HepG2 (cell line): Measurements from ENCODE around the gene EYA2. TPM values are rescaled to one million over a fixed set of nuclear protein-coding genes. Genes with fewer than 3 reads are reported as not detected.

Experiments used
- CREM ChIP-seq, 2 experiments: sonication (generic) in 1 of 2; formaldehyde crosslinking in 1 of 2; IDR thresholded peaks; 2 replicates each; pipeline versions ENCODE4 v1.4.0 to v1.6.1; 2016 to 2020; ENCODE audit warnings: antibody characterized with exemption in 1 of 2, mild to moderate bottlenecking in 1 of 2, missing genetic modification reagents in 1 of 2
- EP300 ChIP-seq, 3 experiments: sonication (generic) in 1 of 3; formaldehyde crosslinking in 1 of 3; IDR thresholded peaks; 2 replicates each; pipeline versions ENCODE4 v1.5.1 to v1.6.1; 2011 to 2020; ENCODE audit warnings: low read depth in 2 of 3, low read length in 2 of 3, borderline replicate concordance in 1 of 3, improper control_type of control experiment in 1 of 3, mild to moderate bottlenecking in 1 of 3, missing genetic modification reagents in 1 of 3, moderate library complexity in 1 of 3
- GABPB1 ChIP-seq: IDR thresholded peaks from 2 replicates; pipeline ENCODE4 v1.6.1; 2016; ENCODE audit warnings: mild to moderate bottlenecking, missing genetic modification reagents, moderate library complexity, missing compliant biosample characterization
- IRF1 ChIP-seq: sonication (generic); formaldehyde crosslinking; IDR thresholded peaks from 2 replicates; pipeline ENCODE4 v1.4.0; 2020; ENCODE audit warnings: low read depth, mild to moderate bottlenecking, missing genetic modification reagents
- MAZ ChIP-seq, 2 experiments: sonication (generic) in 1 of 2; formaldehyde crosslinking in 1 of 2; IDR thresholded peaks; 2 replicates each; pipeline versions ENCODE4 v1.5.0 to v1.6.1; 2012 to 2020; ENCODE audit warnings: low read depth in 2 of 2, mild to moderate bottlenecking in 2 of 2, borderline replicate concordance in 1 of 2, improper control_type of control experiment in 1 of 2, low read length in 1 of 2, missing genetic modification reagents in 1 of 2, moderate library complexity in 1 of 2
- MYC ChIP-seq: sonication (generic); formaldehyde crosslinking; IDR thresholded peaks from 2 replicates; pipeline ENCODE4 v1.9.0; 2021; ENCODE audit warnings: missing genetic modification reagents, borderline replicate concordance
- SMARCE1 ChIP-seq: fragments of 450-650 bp; IDR thresholded peaks from 2 replicates; pipeline ENCODE4 v1.6.1; 2017; ENCODE audit warnings: borderline replicate concordance
- TFE3 ChIP-seq: IDR thresholded peaks from 2 replicates; pipeline ENCODE4 v1.6.1; 2016
- TRIM24 ChIP-seq: sonication (generic); formaldehyde crosslinking; IDR thresholded peaks from 2 replicates; pipeline ENCODE4 v1.8.0; 2022; ENCODE audit warnings: mild to moderate bottlenecking, missing genetic modification reagents
- ZNF17 ChIP-seq: sonication (generic); formaldehyde crosslinking; IDR thresholded peaks from 2 replicates; pipeline ENCODE4 v1.5.0; 2020; ENCODE audit warnings: mild to moderate bottlenecking, missing genetic modification reagents
- ZNF431 ChIP-seq: sonication (generic); formaldehyde crosslinking; IDR thresholded peaks from 2 replicates; pipeline ENCODE4 v1.9.0; 2022; ENCODE audit warnings: missing genetic modification reagents, low read depth, mild to moderate bottlenecking, borderline replicate concordance
- ZNF484 ChIP-seq: sonication (generic); formaldehyde crosslinking; IDR thresholded peaks from 2 replicates; pipeline ENCODE4 v1.5.1; 2020; ENCODE audit warnings: mild to moderate bottlenecking, low read depth, missing genetic modification reagents, borderline replicate concordance
- ZNF737 ChIP-seq: sonication (generic); formaldehyde crosslinking; IDR thresholded peaks from 2 replicates; pipeline ENCODE4 v1.5.0; 2020; ENCODE audit warnings: missing genetic modification reagents, mild to moderate bottlenecking, borderline replicate concordance
- polyA plus RNA-seq, 8 experiments: library from polyadenylated mRNA; depleted of rRNA in 3 of 8; stranded (reverse) in 7 of 8; unstranded in 1 of 8; fragments of >200 nt; fragmentation: Illumina TruSeq in 4 of 8; extraction: Trizol in 4 of 8; gene quantifications; 2 replicates each; pipeline versions ENCODE4 v1.2.1 to v1.2.3, GENCODE V29; 2011 to 2016; ENCODE audit warnings: low read depth in 4 of 8, missing spikeins in 1 of 8, mixed read lengths in 1 of 8; ENCODE audit not compliant: insufficient read depth in 1 of 8
- total RNA-seq, 5 experiments: library from RNA; depleted of rRNA; stranded (reverse); fragments of >200 nt; fragmentation: Illumina TruSeq; extraction: Trizol; gene quantifications; 2 replicates each; pipeline ENCODE4 v1.2.3, GENCODE V29; 2016; ENCODE audit warnings: low read depth in 1 of 5
- TF ChIP-seq, protein P1 (sequence below), 2 experiments: IDR thresholded peaks; 2 replicates each; pipeline ENCODE4 v1.6.1; 2011 to 2012; ENCODE audit warnings: low read length in 2 of 2, borderline replicate concordance in 1 of 2, low read depth in 1 of 2, mild to moderate bottlenecking in 1 of 2, moderate library complexity in 1 of 2
- TF ChIP-seq, protein P2 (sequence below): sonication (generic); formaldehyde crosslinking; IDR thresholded peaks from 2 replicates; pipeline ENCODE4 v1.4.0; 2020; ENCODE audit warnings: missing genetic modification reagents
- TF ChIP-seq, protein P3 (sequence below): sonication (generic); formaldehyde crosslinking; IDR thresholded peaks from 2 replicates; pipeline ENCODE4 v1.4.0; 2020; ENCODE audit warnings: mild to moderate bottlenecking, missing genetic modification reagents
- TF ChIP-seq, protein P4 (sequence below): IDR thresholded peaks from 2 replicates; pipeline ENCODE4 v1.6.1; 2016; ENCODE audit warnings: missing biosample characterization, missing genetic modification reagents, low read depth

Gene EYA2
- total and polyA plus RNA-seq, 2 of the 13 experiments (the other 11 are each of a cell fraction or from before 2014, with no cell fraction given) = not detected

GRCh38 chr20:47032933-47033578, 138.4 kb downstream of the EYA2 start (continued):
- no peak for TF ChIP-seq ZNF737 (CRISPR knock-in tag)
- TF ChIP-seq, protein P1, sequence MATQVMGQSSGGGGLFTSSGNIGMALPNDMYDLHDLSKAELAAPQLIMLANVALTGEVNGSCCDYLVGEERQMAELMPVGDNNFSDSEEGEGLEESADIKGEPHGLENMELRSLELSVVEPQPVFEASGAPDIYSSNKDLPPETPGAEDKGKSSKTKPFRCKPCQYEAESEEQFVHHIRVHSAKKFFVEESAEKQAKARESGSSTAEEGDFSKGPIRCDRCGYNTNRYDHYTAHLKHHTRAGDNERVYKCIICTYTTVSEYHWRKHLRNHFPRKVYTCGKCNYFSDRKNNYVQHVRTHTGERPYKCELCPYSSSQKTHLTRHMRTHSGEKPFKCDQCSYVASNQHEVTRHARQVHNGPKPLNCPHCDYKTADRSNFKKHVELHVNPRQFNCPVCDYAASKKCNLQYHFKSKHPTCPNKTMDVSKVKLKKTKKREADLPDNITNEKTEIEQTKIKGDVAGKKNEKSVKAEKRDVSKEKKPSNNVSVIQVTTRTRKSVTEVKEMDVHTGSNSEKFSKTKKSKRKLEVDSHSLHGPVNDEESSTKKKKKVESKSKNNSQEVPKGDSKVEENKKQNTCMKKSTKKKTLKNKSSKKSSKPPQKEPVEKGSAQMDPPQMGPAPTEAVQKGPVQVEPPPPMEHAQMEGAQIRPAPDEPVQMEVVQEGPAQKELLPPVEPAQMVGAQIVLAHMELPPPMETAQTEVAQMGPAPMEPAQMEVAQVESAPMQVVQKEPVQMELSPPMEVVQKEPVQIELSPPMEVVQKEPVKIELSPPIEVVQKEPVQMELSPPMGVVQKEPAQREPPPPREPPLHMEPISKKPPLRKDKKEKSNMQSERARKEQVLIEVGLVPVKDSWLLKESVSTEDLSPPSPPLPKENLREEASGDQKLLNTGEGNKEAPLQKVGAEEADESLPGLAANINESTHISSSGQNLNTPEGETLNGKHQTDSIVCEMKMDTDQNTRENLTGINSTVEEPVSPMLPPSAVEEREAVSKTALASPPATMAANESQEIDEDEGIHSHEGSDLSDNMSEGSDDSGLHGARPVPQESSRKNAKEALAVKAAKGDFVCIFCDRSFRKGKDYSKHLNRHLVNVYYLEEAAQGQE (IDR thresholded peaks at IDR 0.05; ENCODE audit: borderline replicate concordance in 1 of 2, low read depth in 1 of 2, low read length in 2 of 2) = no peak
- no peak for TF ChIP-seq TFE3 (CRISPR knock-in tag)
- no peak for TF ChIP-seq MAZ (IDR thresholded peaks at IDR 0.05; ENCODE audit: borderline replicate concordance, low read depth, low read length)
- TF ChIP-seq MAZ (CRISPR knock-in tag; IDR thresholded peaks at IDR 0.05; ENCODE audit: low read depth) = 0 out of 2 replicates have a peak, but pooled peaks have one; percentile 33
- TF ChIP-seq, protein P2, sequence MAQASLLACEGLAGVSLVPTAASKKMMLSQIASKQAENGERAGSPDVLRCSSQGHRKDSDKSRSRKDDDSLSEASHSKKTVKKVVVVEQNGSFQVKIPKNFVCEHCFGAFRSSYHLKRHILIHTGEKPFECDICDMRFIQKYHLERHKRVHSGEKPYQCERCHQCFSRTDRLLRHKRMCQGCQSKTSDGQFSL (CRISPR knock-in tag) = no peak
- TF ChIP-seq ZNF431 (CRISPR knock-in tag) = no peak
- TF ChIP-seq, protein P3, sequence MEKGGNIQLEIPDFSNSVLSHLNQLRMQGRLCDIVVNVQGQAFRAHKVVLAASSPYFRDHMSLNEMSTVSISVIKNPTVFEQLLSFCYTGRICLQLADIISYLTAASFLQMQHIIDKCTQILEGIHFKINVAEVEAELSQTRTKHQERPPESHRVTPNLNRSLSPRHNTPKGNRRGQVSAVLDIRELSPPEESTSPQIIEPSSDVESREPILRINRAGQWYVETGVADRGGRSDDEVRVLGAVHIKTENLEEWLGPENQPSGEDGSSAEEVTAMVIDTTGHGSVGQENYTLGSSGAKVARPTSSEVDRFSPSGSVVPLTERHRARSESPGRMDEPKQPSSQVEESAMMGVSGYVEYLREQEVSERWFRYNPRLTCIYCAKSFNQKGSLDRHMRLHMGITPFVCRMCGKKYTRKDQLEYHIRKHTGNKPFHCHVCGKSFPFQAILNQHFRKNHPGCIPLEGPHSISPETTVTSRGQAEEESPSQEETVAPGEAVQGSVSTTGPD = no peak
- TF ChIP-seq ZNF484 (CRISPR knock-in tag) = no peak
- no peak for TF ChIP-seq TRIM24 (CRISPR knock-in tag)
- no peak for TF ChIP-seq CREM (IDR thresholded peaks at IDR 0.05)
- TF ChIP-seq CREM (CRISPR knock-in tag; IDR thresholded peaks at IDR 0.05) = no peak
- TF ChIP-seq, protein P4, sequence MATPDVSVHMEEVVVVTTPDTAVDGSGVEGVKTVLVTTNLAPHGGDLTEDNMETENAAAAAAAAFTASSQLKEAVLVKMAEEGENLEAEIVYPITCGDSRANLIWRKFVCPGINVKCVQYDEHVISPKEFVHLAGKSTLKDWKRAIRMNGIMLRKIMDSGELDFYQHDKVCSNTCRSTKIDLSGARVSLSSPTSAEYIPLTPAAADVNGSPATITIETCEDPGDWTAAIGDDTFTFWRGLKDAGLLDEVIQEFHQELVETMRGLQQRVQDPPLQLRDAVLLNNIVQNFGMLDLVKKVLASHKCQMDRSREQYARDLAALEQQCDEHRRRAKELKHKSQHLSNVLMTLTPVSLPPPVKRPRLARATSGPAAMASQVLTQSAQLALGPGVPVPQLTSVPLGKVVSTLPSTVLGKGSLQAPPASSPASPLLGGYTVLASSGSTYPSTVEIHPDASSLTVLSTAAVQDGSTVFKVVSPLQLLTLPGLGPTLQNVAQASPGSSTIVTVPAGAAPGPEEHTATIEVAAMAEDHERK (CRISPR knock-in tag) = no peak
- no peak for TF ChIP-seq EP300 (IDR thresholded peaks at IDR 0.05; ENCODE audit: low read depth in 2 of 2, low read length in 2 of 2)
- 0 out of 2 replicates have a peak, but pooled peaks have one; percentile 16 for TF ChIP-seq EP300 (CRISPR knock-in tag; IDR thresholded peaks at IDR 0.05; ENCODE audit: borderline replicate concordance)
- no peak for TF ChIP-seq ZNF17 (CRISPR knock-in tag)
- TF ChIP-seq IRF1 (CRISPR knock-in tag) = no peak
- TF ChIP-seq SMARCE1 = no peak
- TF ChIP-seq MYC = no peak
- TF ChIP-seq GABPB1 (CRISPR knock-in tag) = 0 out of 2 replicates have a peak, but pooled peaks have one; percentile 15
